Endothelial cell (in vitro differentiated cells): ENCODE results near the gene ERCC1. TPM values are rescaled to one million over a fixed set of nuclear protein-coding genes. Genes with fewer than 3 reads are reported as not detected.

ENCODE experiments used
- DNase-seq: peaks from one replicate; pipeline ENCODE4 v3.0.0; 2021; ENCODE audit warnings: low spot score
- H3K27ac Mint-ChIP-seq: one replicate; pipeline ENCODE4 v1.8.0; 2021; ENCODE audit warnings: mixed read lengths, inconsistent platforms; ENCODE audit not compliant: unreplicated experiment
- H3K27me3 Mint-ChIP-seq: one replicate; pipeline ENCODE4 v1.8.0; 2021; ENCODE audit warnings: mild to moderate bottlenecking, moderate library complexity, mixed read lengths, inconsistent platforms; ENCODE audit not compliant: unreplicated experiment
- H3K36me3 Mint-ChIP-seq: one replicate; pipeline ENCODE4 v1.8.0; 2021; ENCODE audit warnings: mild to moderate bottlenecking, low read depth, mixed read lengths, inconsistent platforms; ENCODE audit not compliant: unreplicated experiment
- H3K4me1 Mint-ChIP-seq: one replicate; pipeline ENCODE4 v1.8.0; 2021; ENCODE audit warnings: mild to moderate bottlenecking, mixed read lengths, inconsistent platforms; ENCODE audit not compliant: unreplicated experiment
- H3K4me3 Mint-ChIP-seq: one replicate; pipeline ENCODE4 v1.8.0; 2021; ENCODE audit warnings: mild to moderate bottlenecking, mixed read lengths, inconsistent platforms; ENCODE audit not compliant: unreplicated experiment
- H3K9me3 Mint-ChIP-seq: one replicate; pipeline ENCODE4 v1.8.0; 2021; ENCODE audit warnings: mixed read lengths, inconsistent platforms; ENCODE audit not compliant: unreplicated experiment
- CTCF ChIP-seq: fragments of 200-600 bp; sonication (generic); IDR thresholded peaks from one replicate; pipeline ENCODE4 v1.5.0; 2021; ENCODE audit warnings: antibody characterized with exemption; ENCODE audit not compliant: unreplicated experiment
- long read RNA-seq: library from polyadenylated mRNA; unstranded; transcript quantifications from one replicate; pipeline ENCODE4 v2.0.0, GENCODE V29; 2020; ENCODE audit not compliant: unreplicated experiment
- total RNA-seq: library from RNA; stranded (reverse); fragmentation: NEBNext Ultra II Directional; extraction: Animal tissue kit (Norgen Biotek cat#: 25700); gene quantifications from one replicate; pipeline ENCODE4 v1.2.1, GENCODE V29; 2021; ENCODE audit not compliant: unreplicated experiment

Gene ERCC1
- total RNA-seq = 62.8 TPM
- long read RNA-seq, transcript ERCC1-202 (10 exons, 3,828 nt) = major isoform, 19 of 58 reads
- long read RNA-seq, transcript ERCC1-208 (10 exons, 1,453 nt) = minor isoform, 10 of 58 reads
- long read RNA-seq, partial matches to known transcripts = 20 of 58 reads
- long read RNA-seq, other reads (novel, unspliced or antisense) = 7 of 58 reads

DNA sequence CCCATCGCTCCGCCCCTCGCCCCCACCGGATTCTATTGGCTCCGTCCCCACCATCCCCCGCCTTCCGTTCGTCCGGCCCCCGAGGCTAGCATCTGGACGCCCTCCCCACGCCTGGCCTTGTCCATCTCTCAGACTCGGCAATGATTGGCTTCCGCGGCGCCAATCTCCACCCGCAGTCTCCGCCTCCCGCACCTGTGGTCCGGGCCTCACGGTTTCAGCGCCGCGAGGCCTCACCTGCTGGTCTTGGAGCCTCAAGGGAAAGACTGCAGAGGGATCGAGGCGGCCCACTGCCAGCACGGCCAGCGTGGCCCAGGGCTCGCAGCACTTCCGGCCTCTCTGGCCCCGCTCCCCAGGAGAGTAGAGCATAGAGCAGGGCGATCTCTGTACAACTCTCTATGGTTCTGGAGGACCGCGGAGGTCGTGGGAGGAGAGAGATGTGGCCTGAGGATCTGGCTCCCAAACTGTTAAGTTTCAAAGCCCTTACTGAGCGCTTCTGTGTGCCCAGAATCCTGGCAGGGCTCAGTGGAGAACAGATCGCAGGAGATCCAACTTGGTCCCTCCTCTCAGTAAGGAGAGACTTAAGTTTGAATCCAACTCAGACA lies at the start of gene ERCC1:
TSS of gene ERCC1 (minus strand) at position 329 of the 602 bp plus-strand sequence. CDS start 543 bp downstream, outside the sequence.
- H3K27me3 Mint-ChIP-seq = peaks cover 10% of the 10 kb centered on the region
- DNase-seq = peak; percentile 90

GRCh38 chr19:45473367-45473681 lies 49.6 kb upstream of the ERCC1 start:
- TF ChIP-seq CTCF = no peak
- peak overlapping the region; percentile 48 for H3K4me3 Mint-ChIP-seq
- H3K27ac Mint-ChIP-seq = peak overlapping the region; percentile 67
- DNase-seq = no peak
- H3K9me3 Mint-ChIP-seq = no peaks in the 10 kb centered on the region
- peaks cover 21% of the 10 kb centered on the region for H3K36me3 Mint-ChIP-seq
- peaks cover 41% of the 10 kb centered on the region for H3K4me1 Mint-ChIP-seq
- H3K27me3 Mint-ChIP-seq = peaks cover 66% of the 10 kb centered on the region

More for the DNA sequence above, at the start of gene ERCC1:
- TF ChIP-seq CTCF = no peak
- H3K27ac Mint-ChIP-seq = peak within 1 kb of the TSS; percentile 89
- peaks cover 20% of the 10 kb centered on the region for H3K4me1 Mint-ChIP-seq
- H3K4me3 Mint-ChIP-seq = peak within 1 kb of the TSS; percentile 94
- no peaks in the 10 kb centered on the region for H3K9me3 Mint-ChIP-seq
- peaks cover 6% of the 10 kb centered on the region for H3K36me3 Mint-ChIP-seq

DNA sequence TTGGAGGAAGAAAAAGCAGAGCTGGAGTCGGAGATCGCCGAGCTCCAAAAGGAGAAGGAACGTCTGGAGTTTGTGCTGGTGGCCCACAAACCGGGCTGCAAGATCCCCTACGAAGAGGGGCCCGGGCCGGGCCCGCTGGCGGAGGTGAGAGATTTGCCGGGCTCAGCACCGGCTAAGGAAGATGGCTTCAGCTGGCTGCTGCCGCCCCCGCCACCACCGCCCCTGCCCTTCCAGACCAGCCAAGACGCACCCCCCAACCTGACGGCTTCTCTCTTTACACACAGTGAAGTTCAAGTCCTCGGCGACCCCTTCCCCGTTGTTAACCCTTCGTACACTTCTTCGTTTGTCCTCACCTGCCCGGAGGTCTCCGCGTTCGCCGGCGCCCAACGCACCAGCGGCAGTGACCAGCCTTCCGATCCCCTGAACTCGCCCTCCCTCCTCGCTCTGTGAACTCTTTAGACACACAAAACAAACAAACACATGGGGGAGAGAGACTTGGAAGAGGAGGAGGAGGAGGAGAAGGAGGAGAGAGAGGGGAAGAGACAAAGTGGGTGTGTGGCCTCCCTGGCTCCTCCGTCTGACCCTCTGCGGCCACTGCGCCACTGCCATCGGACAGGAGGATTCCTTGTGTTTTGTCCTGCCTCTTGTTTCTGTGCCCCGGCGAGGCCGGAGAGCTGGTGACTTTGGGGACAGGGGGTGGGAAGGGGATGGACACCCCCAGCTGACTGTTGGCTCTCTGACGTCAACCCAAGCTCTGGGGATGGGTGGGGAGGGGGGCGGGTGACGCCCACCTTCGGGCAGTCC lies 49.0 kb upstream of the ERCC1 start:
- TF ChIP-seq CTCF = no peak
- Mint-ChIP-seq H3K9me3 (no peaks in the 10 kb centered on the region), H3K27me3 (peaks cover 72% of the 10 kb centered on the region), H3K4me1 (peaks cover 36% of the 10 kb centered on the region), H3K36me3 (peaks cover 25% of the 10 kb centered on the region), H3K4me3 (peak overlapping the region; percentile 78), H3K27ac (peak overlapping the region; percentile 91)
- DNase-seq = no peak

- peak overlapping the region; percentile 79 for H3K4me3 Mint-ChIP-seq
- peaks cover 72% of the 10 kb centered on the region for H3K27me3 Mint-ChIP-seq
- H3K9me3 Mint-ChIP-seq = no peaks in the 10 kb centered on the region
- TF ChIP-seq CTCF = no peak
- H3K4me1 Mint-ChIP-seq = peaks cover 36% of the 10 kb centered on the region
- peak overlapping the region; percentile 57 for H3K27ac Mint-ChIP-seq
- DNase-seq = no peak
- peaks cover 25% of the 10 kb centered on the region for H3K36me3 Mint-ChIP-seq
These were observed 48.3 kb upstream of the ERCC1 start for GRCh38 chr19:45471931-45472562.
